ENCODE data around the gene ANKRD42.
A peak's percentile ranks its signal among the peaks of the same experiment; 100 is the strongest.

Gene ANKRD42

DNA sequence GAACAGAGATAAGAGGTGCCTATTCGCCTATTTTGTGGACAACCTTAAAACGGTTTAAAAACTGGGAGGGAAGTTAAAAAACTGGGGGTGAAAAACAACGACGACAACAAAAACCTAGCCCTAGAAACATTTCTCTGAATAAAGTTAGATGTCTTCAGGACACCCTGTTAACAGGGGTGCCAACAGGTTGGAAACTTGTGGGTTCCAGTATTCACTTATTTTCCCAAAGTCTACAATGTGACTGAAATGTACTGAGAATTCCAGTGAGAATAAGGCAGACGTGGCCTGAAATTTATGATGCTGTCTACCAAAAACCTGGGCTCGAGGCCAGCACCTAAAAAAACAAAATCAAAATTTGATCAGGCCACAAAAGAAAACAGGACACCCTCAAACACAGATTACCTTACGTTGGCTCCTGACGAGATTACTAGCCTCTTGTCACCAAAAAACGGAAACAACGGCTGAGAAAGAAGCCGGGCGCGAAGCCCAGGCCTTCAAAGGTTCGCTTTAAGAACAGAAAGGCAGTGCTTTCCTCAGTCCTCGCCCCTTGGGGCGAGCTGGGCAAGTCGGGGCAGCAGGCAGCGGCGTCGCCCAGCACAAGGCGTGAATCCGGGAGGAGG is 91.7 kb downstream of the ANKRD42 start:
- no peaks in the 10 kb centered on the region for H3K4me1 ChIP-seq (ENCODE audit: control insufficient read depth, insufficient read depth, low read length)
- H3K9me3 ChIP-seq (ENCODE audit: control insufficient read depth, insufficient read depth, low read depth, low read length): no peaks in the 10 kb centered on the region
- peak overlapping the region; percentile 61 for H3K27ac ChIP-seq (ENCODE audit: extremely low read depth, low read depth, low read length)
- CTCF ChIA-PET: no interaction called here
- H3K4me3 ChIP-seq (ENCODE audit: low read depth, low read length): peak overlapping the region; percentile 73
- POLR2A ChIA-PET: interaction anchor here (0.5 to 1.6 kb wide), 15 partner anchors 9 to 532 kb away, joined by 3 to 19 read pairs (median 3); partner anchors contain the start of genes ANKRD42, DDIAS, PCF11 and PRCP
- TF ChIP-seq ZNF37A (tag by site-specific recombination; IDR thresholded peaks at IDR 0.05) (no peak), ZNF692 (tag by site-specific recombination; IDR thresholded peaks at IDR 0.05) (peak; percentile 58), ZNF501 (tag by site-specific recombination; IDR thresholded peaks at IDR 0.05) (no peak), SCRT1 (tag by site-specific recombination; IDR thresholded peaks at IDR 0.05; ENCODE audit: borderline replicate concordance) (peak; percentile 86), ZBTB8A (tag by site-specific recombination; IDR thresholded peaks at IDR 0.05) (no peak), HOXC10 (CRISPR knock-in tag; IDR thresholded peaks at IDR 0.05) (no peak), HIC1 (tag by site-specific recombination; IDR thresholded peaks at IDR 0.05) (peak; percentile 46; the same call in 1 of the 2 replicates), ZNF155 (tag by site-specific recombination; IDR thresholded peaks at IDR 0.05) (no peak), ZNF211 (tag by site-specific recombination; IDR thresholded peaks at IDR 0.05; ENCODE audit: low read depth) (no peak), ZNF561 (tag by site-specific recombination; IDR thresholded peaks at IDR 0.05; ENCODE audit: borderline replicate concordance) (no peak), BCL6B (tag by site-specific recombination; IDR thresholded peaks at IDR 0.05) (no peak), ZNF114 (tag by site-specific recombination; IDR thresholded peaks at IDR 0.05) (no peak), GFI1B (tag by site-specific recombination; IDR thresholded peaks at IDR 0.05) (0 out of 2 replicates have a peak, but pooled peaks have one; percentile 35), ZNF585B (tag by site-specific recombination; IDR thresholded peaks at IDR 0.05) (no peak), ZBTB48 (tag by site-specific recombination; IDR thresholded peaks at IDR 0.05) (no peak), ZBTB6 (tag by site-specific recombination; IDR thresholded peaks at IDR 0.05) (no peak), SCRT2 (tag by site-specific recombination; IDR thresholded peaks at IDR 0.05) (peak; percentile 70), ZNF324 (tag by site-specific recombination; IDR thresholded peaks at IDR 0.05) (no peak), ZNF530 (tag by site-specific recombination; IDR thresholded peaks at IDR 0.05; ENCODE audit: low read depth) (no peak), ZNF350 (tag by site-specific recombination; IDR thresholded peaks at IDR 0.05) (no peak), ZNF837 (tag by site-specific recombination; IDR thresholded peaks at IDR 0.05) (no peak), ZNF544 (tag by site-specific recombination; IDR thresholded peaks at IDR 0.05) (no peak), ZNF23 (tag by site-specific recombination; IDR thresholded peaks at IDR 0.05; ENCODE audit: borderline replicate concordance) (no peak)
- TF ChIP-seq, protein P1, sequence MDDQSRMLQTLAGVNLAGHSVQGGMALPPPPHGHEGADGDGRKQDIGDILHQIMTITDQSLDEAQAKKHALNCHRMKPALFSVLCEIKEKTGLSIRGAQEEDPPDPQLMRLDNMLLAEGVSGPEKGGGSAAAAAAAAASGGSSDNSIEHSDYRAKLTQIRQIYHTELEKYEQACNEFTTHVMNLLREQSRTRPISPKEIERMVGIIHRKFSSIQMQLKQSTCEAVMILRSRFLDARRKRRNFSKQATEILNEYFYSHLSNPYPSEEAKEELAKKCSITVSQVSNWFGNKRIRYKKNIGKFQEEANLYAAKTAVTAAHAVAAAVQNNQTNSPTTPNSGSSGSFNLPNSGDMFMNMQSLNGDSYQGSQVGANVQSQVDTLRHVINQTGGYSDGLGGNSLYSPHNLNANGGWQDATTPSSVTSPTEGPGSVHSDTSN (CRISPR knock-in tag; IDR thresholded peaks at IDR 0.05): 0 out of 2 replicates have a peak, but pooled peaks have one; percentile 31
- TF ChIP-seq, protein P2, sequence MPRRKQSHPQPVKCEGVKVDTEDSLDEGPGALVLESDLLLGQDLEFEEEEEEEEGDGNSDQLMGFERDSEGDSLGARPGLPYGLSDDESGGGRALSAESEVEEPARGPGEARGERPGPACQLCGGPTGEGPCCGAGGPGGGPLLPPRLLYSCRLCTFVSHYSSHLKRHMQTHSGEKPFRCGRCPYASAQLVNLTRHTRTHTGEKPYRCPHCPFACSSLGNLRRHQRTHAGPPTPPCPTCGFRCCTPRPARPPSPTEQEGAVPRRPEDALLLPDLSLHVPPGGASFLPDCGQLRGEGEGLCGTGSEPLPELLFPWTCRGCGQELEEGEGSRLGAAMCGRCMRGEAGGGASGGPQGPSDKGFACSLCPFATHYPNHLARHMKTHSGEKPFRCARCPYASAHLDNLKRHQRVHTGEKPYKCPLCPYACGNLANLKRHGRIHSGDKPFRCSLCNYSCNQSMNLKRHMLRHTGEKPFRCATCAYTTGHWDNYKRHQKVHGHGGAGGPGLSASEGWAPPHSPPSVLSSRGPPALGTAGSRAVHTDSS (tag by site-specific recombination; IDR thresholded peaks at IDR 0.05): no peak
- peaks cover 0 to 7% of the 10 kb centered on the region in 2 experiments; a peak in 1 of 3 replicates for H3K36me3 ChIP-seq (ENCODE audit: control insufficient read depth in 2 of 2, insufficient read depth in 1 of 2, low read length in 2 of 2)
